Activated CD4-positive, alpha-beta T cell treated with anti-CD3 and anti-CD28 coated beads, Interleukin-2, amount 50 U/mL, for 16 hours (primary cell): ENCODE measurements around the gene CAMTA1.

Experiments used
- DNase-seq: peaks from one replicate; pipeline ENCODE4 v3.0.0-alpha.2; 2020

Gene CAMTA1

GRCh38 chr1:7430691-7431090 is 645.4 kb downstream of the CAMTA1 start:
- no peak for DNase-seq

- no peak for DNase-seq
These were observed 647.0 kb downstream of the CAMTA1 start for GRCh38 chr1:7432102-7432899.

GRCh38 chr1:7432900-7433380 is 647.7 kb downstream of the CAMTA1 start:
- no peak for DNase-seq

GRCh38 chr1:7434566-7434965 is 649.3 kb downstream of the CAMTA1 start:
- no peak for DNase-seq

GRCh38 chr1:7435276-7436055 is 650.2 kb downstream of the CAMTA1 start:
- no peak for DNase-seq

GRCh38 chr1:7436056-7437005 is 651.1 kb downstream of the CAMTA1 start:
- DNase-seq: no peak

GRCh38 chr1:7437036-7437435 is 651.8 kb downstream of the CAMTA1 start:
- no peak for DNase-seq

GRCh38 chr1:7437608-7438395 is 652.5 kb downstream of the CAMTA1 start:
- no peak for DNase-seq

GRCh38 chr1:7438396-7438785 is 653.1 kb downstream of the CAMTA1 start:
- DNase-seq: no peak

GRCh38 chr1:7438921-7439655 is 653.8 kb downstream of the CAMTA1 start:
- no peak for DNase-seq

- no peak for DNase-seq
These were observed 654.9 kb downstream of the CAMTA1 start for GRCh38 chr1:7440154-7440553.

GRCh38 chr1:7441143-7441841 is 656.0 kb downstream of the CAMTA1 start:
- DNase-seq: no peak

GRCh38 chr1:7442036-7442435 is 656.8 kb downstream of the CAMTA1 start:
- no peak for DNase-seq

GRCh38 chr1:7442918-7443317 is 657.7 kb downstream of the CAMTA1 start:
- DNase-seq: no peak

- DNase-seq: no peak
These were observed 659.1 kb downstream of the CAMTA1 start for GRCh38 chr1:7444363-7444762.

GRCh38 chr1:7447093-7447492 is 661.8 kb downstream of the CAMTA1 start:
- no peak for DNase-seq

GRCh38 chr1:7447736-7448135 is 662.5 kb downstream of the CAMTA1 start:
- no peak for DNase-seq

- DNase-seq: no peak
These were observed 663.7 kb downstream of the CAMTA1 start for GRCh38 chr1:7448986-7449385.

- no peak for DNase-seq
These were observed 664.5 kb downstream of the CAMTA1 start for GRCh38 chr1:7449750-7450149.

- DNase-seq: no peak
These were observed 665.6 kb downstream of the CAMTA1 start for GRCh38 chr1:7450838-7451237.

- DNase-seq: no peak
These were observed 667.8 kb downstream of the CAMTA1 start for GRCh38 chr1:7453038-7453437.
